PC-3 (cell line): ENCODE measurements around the gene PEX14. TPM values are rescaled to one million over a fixed set of nuclear protein-coding genes. Genes with fewer than 3 reads are reported as not detected.
"Not testable (repeated sequence)": the region's sequence is repeated elsewhere in the genome, so short reads cannot be mapped to it uniquely, and the experiment has no call there.

ENCODE experiments used
- ATAC-seq: fragments of 200-7000 bp; cut with Tn5 transposase; 2 replicates; pipeline ENCODE4 v1.9.1; 2020; ENCODE audit warnings: mild to moderate bottlenecking, moderate library complexity
- BruUV-seq: library from RNA; stranded (reverse); fragments of 400-500 nt; replicated peaks from 2 replicates; lab custom pipeline; 2021; lab: Mats Ljungman, UMichigan
- CTCF ChIA-PET: fragments of 300-600 bp; sonication (Branson Sonifier 250); formaldehyde crosslinking; loops from one replicate; lab custom pipeline; 2022; ENCODE audit warnings: antibody characterized with exemption; lab: Charles Lee
- POLR2A ChIA-PET: fragments of 300-600 bp; sonication (Branson Sonifier 250); formaldehyde crosslinking; loops from one replicate; lab custom pipeline; 2022; ENCODE audit warnings: antibody characterized with exemption; ENCODE audit not compliant: unreplicated experiment; lab: Charles Lee
- DNase-seq: peaks from one replicate; pipeline ENCODE4 v3.0.0-alpha.2; 2015
- H2AFZ ChIP-seq: fragments of 300-600 bp; sonication (generic); 2 replicates; pipeline ENCODE4 v1.6.0; 2016; ENCODE audit warnings: antibody characterized with exemption, low read length
- H3F3A ChIP-seq: fragments of 300-600 bp; sonication (generic); one replicate; pipeline ENCODE4 v1.6.0; 2017; ENCODE audit warnings: antibody characterized with exemption, low read length, control low read depth, mild to moderate bottlenecking; ENCODE audit not compliant: unreplicated experiment
- H3K27ac ChIP-seq: fragments of 300-600 bp; sonication (generic); 2 replicates; pipeline ENCODE4 v1.5.1; 2016; ENCODE audit warnings: mild to moderate bottlenecking, low read length
- H3K27me3 ChIP-seq: fragments of 300-600 bp; sonication (generic); 2 replicates; pipeline ENCODE4 v1.6.1; 2016; ENCODE audit warnings: low read length, mixed read lengths
- H3K36me3 ChIP-seq: fragments of 300-600 bp; sonication (generic); 2 replicates; pipeline ENCODE4 v1.6.1; 2016; ENCODE audit warnings: low read depth, mixed run types, low read length, mixed read lengths
- H3K4me1 ChIP-seq: fragments of 300-600 bp; sonication (generic); 2 replicates; pipeline ENCODE4 v1.5.1; 2016; ENCODE audit warnings: low read length; ENCODE audit not compliant: insufficient read depth
- H3K4me2 ChIP-seq: fragments of 300-600 bp; sonication (generic); 2 replicates; pipeline ENCODE4 v1.6.0; 2016; ENCODE audit warnings: low read length
- H3K4me3 ChIP-seq: fragments of 300-600 bp; sonication (generic); 2 replicates; pipeline ENCODE4 v1.5.1; 2016; ENCODE audit warnings: mild to moderate bottlenecking, low read length, mixed read lengths
- H3K79me2 ChIP-seq: fragments of 300-600 bp; sonication (generic); 2 replicates; pipeline ENCODE4 v1.6.1; 2017; ENCODE audit warnings: low read length, mixed read lengths
- H3K9ac ChIP-seq: fragments of 300-600 bp; sonication (generic); 2 replicates; pipeline ENCODE4 v1.6.0; 2016; ENCODE audit warnings: mild to moderate bottlenecking, low read length
- H3K9me2 ChIP-seq: fragments of 300-600 bp; sonication (generic); replicated peaks from 2 replicates; pipeline ENCODE4 v1.6.1; 2016; ENCODE audit warnings: mixed run types, low read length, mixed read lengths
- H3K9me3 ChIP-seq: fragments of 300-600 bp; sonication (generic); 2 replicates; pipeline ENCODE4 v1.6.1; 2016; ENCODE audit warnings: low read length, mixed read lengths
- H4K20me1 ChIP-seq: fragments of 300-600 bp; sonication (generic); 2 replicates; pipeline ENCODE4 v1.6.1; 2016; ENCODE audit warnings: low read length, mixed read lengths
- EZH2 ChIP-seq: fragments of 300-600 bp; sonication (generic); IDR thresholded peaks from one replicate; pipeline ENCODE4 v1.6.1; 2017; ENCODE audit warnings: antibody characterized with exemption, mild to moderate bottlenecking, low read length; ENCODE audit not compliant: unreplicated experiment
- EZH2phosphoT487 ChIP-seq: fragments of 300-600 bp; sonication (generic); IDR thresholded peaks from 2 replicates; pipeline ENCODE4 v1.6.1; 2018; ENCODE audit warnings: mild to moderate bottlenecking, antibody characterized with exemption, low read length, borderline replicate concordance
- intact Hi-C: fragments of 100-400 bp; cut with micrococcal nuclease; formaldehyde crosslinking; loops from 2 replicates; pipeline ENCODE4 v1.9.0; 2023
- total RNA-seq: library from RNA; depleted of rRNA; stranded (reverse); fragments of >200 nt; gene quantifications from 2 replicates; pipeline ENCODE4 v1.2.3, GENCODE V29; 2014
- TF ChIP-seq, protein P1 (sequence below): fragments of 300-600 bp; sonication (generic); conservative IDR thresholded peaks from 2 replicates; pipeline ENCODE4 v1.5.1; 2017; ENCODE audit warnings: antibody characterized with exemption, low read depth, mild to moderate bottlenecking, low read length

Gene PEX14
- total RNA-seq, 1 experiment from 2014 or later: 24.9 TPM

DNA sequence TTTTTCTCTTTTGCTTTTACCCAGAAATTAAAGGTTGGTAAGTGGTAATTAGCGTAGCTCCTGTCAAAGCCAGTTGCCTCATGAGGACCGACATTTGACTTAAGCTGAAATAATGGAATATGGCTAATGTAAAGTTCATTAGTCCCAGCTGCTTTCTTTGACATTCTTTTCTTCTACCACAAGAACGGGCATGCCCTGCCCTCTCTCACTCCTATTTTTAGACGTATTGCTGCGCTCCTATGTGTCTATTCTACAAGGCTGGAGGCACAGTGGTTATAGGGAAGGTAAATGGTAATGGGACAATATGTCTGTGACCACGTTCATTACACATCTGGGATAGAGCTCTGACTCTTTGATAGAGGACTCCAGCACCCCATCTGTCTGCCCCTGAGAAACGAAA is 18.1 kb upstream of the PEX14 start:
- no peak overlapping the region for H3K4me3 ChIP-seq

DNA sequence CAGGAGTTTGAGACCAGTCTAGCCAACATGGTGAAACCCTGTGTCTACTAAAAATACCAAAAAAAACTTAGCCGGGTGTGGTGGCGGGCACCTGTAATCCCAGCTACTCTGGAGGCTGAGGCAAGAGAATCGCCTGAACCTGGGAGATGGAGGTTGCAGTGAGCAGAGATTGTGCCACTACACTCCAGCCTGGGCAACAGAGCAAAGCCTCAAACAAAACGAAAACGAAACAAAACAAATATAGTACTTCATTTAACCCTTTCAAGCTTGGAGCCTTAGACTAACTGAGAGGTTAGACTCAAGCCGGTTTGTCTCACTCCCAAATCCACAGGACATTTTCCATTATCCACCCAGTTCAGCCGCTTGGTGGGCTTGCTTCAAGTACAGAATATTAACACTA is 17.3 kb upstream of the PEX14 start:
- POLR2A ChIA-PET, H3K36me3 ChIP-seq, CTCF ChIA-PET: not testable (repeated sequence)

More for the DNA sequence above, 18.1 kb upstream of the PEX14 start:
- ChIA-PET CTCF (no interaction called here), POLR2A (no interaction called here)
- DNase-seq (no peak), ATAC-seq (no peak)
- Histone ChIP-seq H3K36me3 (peaks cover 9% of the 10 kb centered on the region; the same call in 1 of the 2 replicates), H2AFZ (no peak overlapping the region), H3F3A (no peaks in the 10 kb centered on the region), H3K27ac (no peak overlapping the region), H3K9ac (no peak overlapping the region), H3K27me3 (no peaks in the 10 kb centered on the region), H3K4me2 (no peak overlapping the region), H3K9me2 (no peaks in the 10 kb centered on the region), H4K20me1 (no peaks in the 10 kb centered on the region), H3K79me2 (no peaks in the 10 kb centered on the region), H3K9me3 (no peaks in the 10 kb centered on the region), H3K4me1 (peaks cover 12% of the 10 kb centered on the region)
- intact Hi-C loops: no loop called here
- BruUV-seq: TSS peak; percentile 9
- TF ChIP-seq EZH2phosphoT487 (no peak), EZH2 (no peak)
- TF ChIP-seq, protein P1, sequence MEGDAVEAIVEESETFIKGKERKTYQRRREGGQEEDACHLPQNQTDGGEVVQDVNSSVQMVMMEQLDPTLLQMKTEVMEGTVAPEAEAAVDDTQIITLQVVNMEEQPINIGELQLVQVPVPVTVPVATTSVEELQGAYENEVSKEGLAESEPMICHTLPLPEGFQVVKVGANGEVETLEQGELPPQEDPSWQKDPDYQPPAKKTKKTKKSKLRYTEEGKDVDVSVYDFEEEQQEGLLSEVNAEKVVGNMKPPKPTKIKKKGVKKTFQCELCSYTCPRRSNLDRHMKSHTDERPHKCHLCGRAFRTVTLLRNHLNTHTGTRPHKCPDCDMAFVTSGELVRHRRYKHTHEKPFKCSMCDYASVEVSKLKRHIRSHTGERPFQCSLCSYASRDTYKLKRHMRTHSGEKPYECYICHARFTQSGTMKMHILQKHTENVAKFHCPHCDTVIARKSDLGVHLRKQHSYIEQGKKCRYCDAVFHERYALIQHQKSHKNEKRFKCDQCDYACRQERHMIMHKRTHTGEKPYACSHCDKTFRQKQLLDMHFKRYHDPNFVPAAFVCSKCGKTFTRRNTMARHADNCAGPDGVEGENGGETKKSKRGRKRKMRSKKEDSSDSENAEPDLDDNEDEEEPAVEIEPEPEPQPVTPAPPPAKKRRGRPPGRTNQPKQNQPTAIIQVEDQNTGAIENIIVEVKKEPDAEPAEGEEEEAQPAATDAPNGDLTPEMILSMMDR: no peak

DNA sequence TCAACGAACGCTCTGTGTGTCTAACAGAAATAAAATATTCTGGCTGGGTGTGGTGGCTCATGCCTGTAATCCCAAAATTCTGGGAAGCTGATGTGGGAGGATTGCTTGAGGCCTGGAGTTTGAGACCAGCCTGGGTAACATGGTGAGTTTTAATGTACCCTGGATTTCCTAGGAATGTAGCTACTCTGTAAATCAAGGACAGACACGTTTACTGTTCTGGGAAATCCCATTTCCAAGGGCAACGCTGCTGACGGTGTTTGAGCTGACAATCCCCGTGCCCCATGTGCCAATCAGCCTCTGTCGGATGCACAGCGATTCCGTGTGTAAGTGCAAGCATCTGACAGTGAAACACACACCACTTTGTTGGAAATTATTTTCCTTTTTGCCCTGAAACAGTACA is 16.9 kb upstream of the PEX14 start:
- Histone ChIP-seq H3K9me3 (no peaks in the 10 kb centered on the region), H3K9me2 (no peaks in the 10 kb centered on the region), H3F3A (no peaks in the 10 kb centered on the region), H3K36me3 (peaks cover 9% of the 10 kb centered on the region; the same call in 1 of the 2 replicates), H2AFZ (no peak overlapping the region), H3K27ac (no peak overlapping the region), H3K4me3 (no peak overlapping the region), H3K4me2 (no peak overlapping the region), H3K4me1 (peaks cover 12% of the 10 kb centered on the region), H4K20me1 (no peaks in the 10 kb centered on the region), H3K9ac (no peak overlapping the region), H3K27me3 (no peaks in the 10 kb centered on the region), H3K79me2 (no peaks in the 10 kb centered on the region)
- intact Hi-C loops: no loop called here
- ChIA-PET POLR2A (no interaction called here), CTCF (no interaction called here)
- DNase-seq (no peak), ATAC-seq (no peak)
- no TSS peak for BruUV-seq
- TF ChIP-seq, protein P1: no peak
- no peak for TF ChIP-seq EZH2phosphoT487
- no peak for TF ChIP-seq EZH2

More for the DNA sequence above, 17.3 kb upstream of the PEX14 start:
- H3K4me3 ChIP-seq, H3K27me3 ChIP-seq, ATAC-seq, intact Hi-C loops, H3K9ac ChIP-seq, H2AFZ ChIP-seq, H3K9me3 ChIP-seq, H3K27ac ChIP-seq, DNase-seq, H4K20me1 ChIP-seq, H3F3A ChIP-seq, H3K79me2 ChIP-seq, H3K9me2 ChIP-seq, H3K4me2 ChIP-seq, BruUV-seq: not testable (repeated sequence)
- H3K4me1 ChIP-seq: peaks cover 12% of the 10 kb centered on the region
